ENCODE data around the gene VWA7. TPM values are rescaled to one million over a fixed set of nuclear protein-coding genes. Genes with fewer than 3 reads are reported as not detected.
A peak's percentile ranks its signal among the peaks of the same experiment; 100 is the strongest.
"Not testable (repeated sequence)": the region's sequence is repeated elsewhere in the genome, so short reads cannot be mapped to it uniquely, and the experiment has no call there.

VWA7 gene
- total RNA-seq, 1 donor from 2014 or later: 0.74 TPM

GRCh38 chr6:31814677-31815024, 37.5 kb upstream of the VWA7 start:
- intact Hi-C loops (cut with DNase I): loop anchor here (5.0 kb wide), 1 partner anchor 77 kb away; the partner anchor contains the start of gene CLIC1
- Histone ChIP-seq H3K9me3 (no peaks in the 10 kb centered on the region), H3K27me3 (no peaks in the 10 kb centered on the region), H3K4me1 (peaks cover 37% of the 10 kb centered on the region), H3K4me3 (peak overlapping the region; percentile 59 to 73), H3K27ac (peak overlapping the region; percentile 100), H3K36me3 (no peaks in the 10 kb centered on the region)
- TF ChIP-seq, protein P1, sequence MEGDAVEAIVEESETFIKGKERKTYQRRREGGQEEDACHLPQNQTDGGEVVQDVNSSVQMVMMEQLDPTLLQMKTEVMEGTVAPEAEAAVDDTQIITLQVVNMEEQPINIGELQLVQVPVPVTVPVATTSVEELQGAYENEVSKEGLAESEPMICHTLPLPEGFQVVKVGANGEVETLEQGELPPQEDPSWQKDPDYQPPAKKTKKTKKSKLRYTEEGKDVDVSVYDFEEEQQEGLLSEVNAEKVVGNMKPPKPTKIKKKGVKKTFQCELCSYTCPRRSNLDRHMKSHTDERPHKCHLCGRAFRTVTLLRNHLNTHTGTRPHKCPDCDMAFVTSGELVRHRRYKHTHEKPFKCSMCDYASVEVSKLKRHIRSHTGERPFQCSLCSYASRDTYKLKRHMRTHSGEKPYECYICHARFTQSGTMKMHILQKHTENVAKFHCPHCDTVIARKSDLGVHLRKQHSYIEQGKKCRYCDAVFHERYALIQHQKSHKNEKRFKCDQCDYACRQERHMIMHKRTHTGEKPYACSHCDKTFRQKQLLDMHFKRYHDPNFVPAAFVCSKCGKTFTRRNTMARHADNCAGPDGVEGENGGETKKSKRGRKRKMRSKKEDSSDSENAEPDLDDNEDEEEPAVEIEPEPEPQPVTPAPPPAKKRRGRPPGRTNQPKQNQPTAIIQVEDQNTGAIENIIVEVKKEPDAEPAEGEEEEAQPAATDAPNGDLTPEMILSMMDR (IDR thresholded peaks at IDR 0.05): no peak
- TF ChIP-seq POLR2A (IDR thresholded peaks at IDR 0.05) (peak in 1 of 2 donors; percentile 79), POLR2AphosphoS5 (IDR thresholded peaks at IDR 0.05; ENCODE audit: insufficient read depth in 1 of 2, low read depth in 1 of 2) (peak in 1 of 2 donors; percentile 95)
- peak in 1 of 2 donors; percentile 99 for DNase-seq (ENCODE audit: extremely low spot score in 2 of 2)

- Histone ChIP-seq H3K27me3 (no peaks in the 10 kb centered on the region), H3K27ac (peak overlapping the region; percentile 100), H3K36me3 (no peaks in the 10 kb centered on the region), H3K4me3 (no peak overlapping the region), H3K4me1 (peaks cover 27% of the 10 kb centered on the region), H3K9me3 (no peaks in the 10 kb centered on the region)
- TF ChIP-seq POLR2AphosphoS5 (IDR thresholded peaks at IDR 0.05; ENCODE audit: insufficient read depth in 1 of 2, low read depth in 1 of 2) (no peak), POLR2A (IDR thresholded peaks at IDR 0.05) (no peak)
- TF ChIP-seq, protein P1 (IDR thresholded peaks at IDR 0.05): no peak
- intact Hi-C loops (cut with DNase I): loop anchor here (5.0 kb wide), 1 partner anchor 76 kb away; the partner anchor contains the start of gene CLIC1
- no peak for DNase-seq (ENCODE audit: extremely low spot score in 2 of 2)
Measured at GRCh38 chr6:31813465-31813849, 36.3 kb upstream of the VWA7 start.

DNA sequence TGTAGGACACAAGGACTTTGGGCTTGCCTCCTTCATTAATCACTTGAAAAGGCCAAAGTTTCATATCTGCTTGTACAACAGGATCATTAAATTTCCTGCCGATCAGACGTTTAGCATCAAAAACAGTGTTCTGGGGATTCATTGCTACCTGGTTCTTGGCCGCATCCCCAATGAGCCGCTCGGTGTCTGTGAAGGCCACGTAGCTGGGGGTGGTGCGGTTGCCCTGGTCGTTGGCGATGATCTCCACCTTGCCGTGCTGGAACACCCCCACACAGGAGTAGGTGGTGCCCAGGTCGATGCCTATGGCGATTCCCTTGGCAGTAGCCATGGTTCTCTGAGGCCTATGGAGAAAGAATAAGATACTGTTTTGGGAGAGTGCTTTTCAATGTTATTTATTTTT, 34.5 kb upstream of the VWA7 start:
- Histone ChIP-seq H3K4me1 (peaks cover 22% of the 10 kb centered on the region), H3K4me3 (no peak overlapping the region), H3K36me3 (no peaks in the 10 kb centered on the region), H3K27me3 (no peaks in the 10 kb centered on the region), H3K9me3 (no peaks in the 10 kb centered on the region), H3K27ac (peak overlapping the region; percentile 100)
- intact Hi-C loops (cut with DNase I): loop anchor here (5.0 kb wide), 1 partner anchor 74 kb away; the partner anchor contains the start of gene CLIC1
- no peak for TF ChIP-seq POLR2AphosphoS5 (IDR thresholded peaks at IDR 0.05; ENCODE audit: insufficient read depth in 1 of 2, low read depth in 1 of 2)
- DNase-seq (ENCODE audit: extremely low spot score in 2 of 2): no peak

DNA sequence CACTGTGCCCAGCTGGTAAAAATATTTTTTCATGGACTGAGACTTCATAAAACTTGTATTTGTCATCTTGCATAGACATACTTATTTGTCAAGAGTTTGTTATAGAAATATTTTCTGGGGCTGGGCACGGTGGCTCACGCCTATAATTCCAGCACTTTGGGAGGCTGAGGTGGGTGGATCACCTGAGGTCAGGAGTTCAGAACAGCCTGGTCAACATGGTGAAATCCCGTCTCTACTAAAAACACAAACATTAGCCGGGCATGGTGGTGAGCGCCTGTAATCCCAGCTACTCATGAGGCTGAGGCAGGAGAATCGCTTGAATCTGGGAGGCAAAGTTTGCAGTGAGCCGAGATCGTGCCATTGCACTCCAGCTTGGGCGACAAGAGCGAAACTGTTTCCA, 31.5 kb upstream of the VWA7 start:
- H3K4me1 ChIP-seq: peaks cover 30% of the 10 kb centered on the region
- H3K36me3 ChIP-seq; H3K27ac ChIP-seq; H3K9me3 ChIP-seq; DNase-seq (ENCODE audit: extremely low spot score in 2 of 2); H3K4me3 ChIP-seq; H3K27me3 ChIP-seq; intact Hi-C loops (cut with DNase I): not testable (repeated sequence)

- no peaks in the 10 kb centered on the region for H3K27me3 ChIP-seq
- peak; percentile 80 to 81 for TF ChIP-seq POLR2A (IDR thresholded peaks at IDR 0.05)
- TF ChIP-seq, protein P1 (IDR thresholded peaks at IDR 0.05): peak in 1 of 3 experiments; percentile 22
- TF ChIP-seq POLR2AphosphoS5 (IDR thresholded peaks at IDR 0.05; ENCODE audit: insufficient read depth in 1 of 2, low read depth in 1 of 2): peak; percentile 98 to 99
- peaks cover 0 to 10% of the 10 kb centered on the region in 2 donors for H3K36me3 ChIP-seq
- intact Hi-C loops (cut with DNase I): no loop called here
- peak within 1 kb of the TSS; percentile 95 for H3K27ac ChIP-seq
- no peaks in the 10 kb centered on the region for H3K9me3 ChIP-seq
- H3K4me3 ChIP-seq: peak within 1 kb of the TSS; percentile 56
- H3K4me1 ChIP-seq: peaks cover 20% of the 10 kb centered on the region
- DNase-seq (ENCODE audit: extremely low spot score in 2 of 2): peak in 1 of 2 donors; percentile 98
Measured at GRCh38 chr6:31806470-31807272, 29.5 kb upstream of the VWA7 start, which contains the start of gene LSM2. TSS of gene LSM2 (minus strand) at chr6:31806966. CDS start at chr6:31806757, 209 bp downstream.

GRCh38 chr6:31805939-31806469, 28.9 kb upstream of the VWA7 start:
- DNase-seq (ENCODE audit: extremely low spot score in 2 of 2): no peak
- intact Hi-C loops (cut with DNase I): no loop called here
- Histone ChIP-seq H3K27ac (peak overlapping the region; percentile 95), H3K9me3 (no peaks in the 10 kb centered on the region), H3K36me3 (peaks cover 0 to 11% of the 10 kb centered on the region in 2 donors), H3K4me1 (peaks cover 20% of the 10 kb centered on the region), H3K4me3 (peak overlapping the region; percentile 56), H3K27me3 (no peaks in the 10 kb centered on the region)
- TF ChIP-seq, protein P1 (IDR thresholded peaks at IDR 0.05): no peak
- TF ChIP-seq POLR2A (IDR thresholded peaks at IDR 0.05): no peak
- no peak for TF ChIP-seq POLR2AphosphoS5 (IDR thresholded peaks at IDR 0.05; ENCODE audit: insufficient read depth in 1 of 2, low read depth in 1 of 2)

- H3K9me3 ChIP-seq; H3K27ac ChIP-seq; intact Hi-C loops (cut with DNase I); DNase-seq (ENCODE audit: extremely low spot score in 2 of 2); H3K27me3 ChIP-seq; H3K4me3 ChIP-seq: not testable (repeated sequence)
- peaks cover 15% of the 10 kb centered on the region for H3K4me1 ChIP-seq
- peaks cover 0 to 11% of the 10 kb centered on the region in 2 donors for H3K36me3 ChIP-seq
Measured at GRCh38 chr6:31801031-31801927, 24.2 kb upstream of the VWA7 start.
